Peyer's patch (tissue), 4 donors: Measurements from ENCODE around the gene SCAP. TPM values are rescaled to one million over a fixed set of nuclear protein-coding genes. Genes with fewer than 3 reads are reported as not detected.
A peak's percentile ranks its signal among the peaks of the same experiment; 100 is the strongest.
"Not testable (repeated sequence)": the region's sequence is repeated elsewhere in the genome, so short reads cannot be mapped to it uniquely, and the experiment has no call there.

ENCODE experiments used
- DNase-seq, 3 donors: peaks; one replicate each; pipeline ENCODE4 v3.0.0-alpha.2; 2017 to 2019
- H3K27ac ChIP-seq, 4 donors: fragments of 200-600 bp; sonication (generic); one replicate each; pipeline ENCODE4 v1.5.1; 2016 to 2019
- H3K27me3 ChIP-seq, 2 donors: fragments of 200-600 bp; sonication (generic); one replicate each; pipeline ENCODE4 v1.5.1; 2019
- H3K36me3 ChIP-seq, 3 donors: fragments of 200-600 bp; sonication (generic); one replicate each; pipeline ENCODE4 v1.5.1; 2016 to 2019
- H3K4me1 ChIP-seq, 4 donors: fragments of 200-600 bp; sonication (generic); one replicate each; pipeline ENCODE4 v1.5.1; 2016 to 2019
- H3K4me3 ChIP-seq, 4 donors: fragments of 200-600 bp; sonication (generic); 1 replicate in 3 of 4; 2 replicates in 1 of 4; pipeline ENCODE4 v1.5.1; 2016 to 2019; ENCODE audit warnings: mild to moderate bottlenecking in 1 of 4
- H3K9me3 ChIP-seq, 4 donors: fragments of 200-600 bp; sonication (generic); one replicate each; pipeline ENCODE4 v1.5.1; 2016 to 2019; ENCODE audit warnings: mild to moderate bottlenecking in 1 of 4
- POLR2A ChIP-seq, 2 donors: fragments of 450-650 bp; IDR thresholded peaks; one replicate each; pipeline ENCODE4 v1.5.1; 2017; ENCODE audit warnings: antibody characterized with exemption in 2 of 2, mild to moderate bottlenecking in 2 of 2, moderate library complexity in 2 of 2
- total RNA-seq, 4 donors: library from RNA; depleted of rRNA; stranded (reverse); fragments of >200 nt; gene quantifications; one replicate each; pipeline ENCODE4 v1.1.0, GENCODE V29; 2016
- TF ChIP-seq, protein P1 (sequence below), 6 experiments: fragments of 450-650 bp in 4 of 6; fragments of 200-600 bp in 2 of 6; sonication (generic) in 1 of 6; IDR thresholded peaks; one replicate each; pipeline ENCODE4 v1.5.1; 2017 to 2019; ENCODE audit warnings: antibody characterized with exemption in 6 of 6, mild to moderate bottlenecking in 3 of 6, moderate library complexity in 1 of 6

Gene SCAP
- total RNA-seq, 4 donors from 2014 or later, result 111 to 257 (median 207) TPM

DNA sequence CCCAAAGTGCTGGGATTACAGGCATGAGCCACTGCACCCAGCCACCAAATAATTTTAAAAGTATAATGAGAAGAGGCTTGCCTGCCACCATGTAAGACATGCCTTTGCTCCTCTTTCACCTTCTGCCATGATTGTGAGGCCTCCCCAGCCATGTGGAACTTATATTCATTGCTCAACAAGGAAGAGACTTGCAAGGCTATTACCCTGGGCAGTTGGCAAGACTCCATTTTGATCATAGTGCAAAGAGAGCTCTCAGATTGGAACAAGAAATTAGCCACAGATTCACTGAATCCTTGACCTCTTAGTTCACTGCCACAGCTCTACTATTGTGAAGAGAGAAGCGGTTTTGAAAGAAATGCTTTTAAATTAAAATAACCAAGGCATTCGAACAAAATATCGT lies 6.1 kb downstream of the SCAP start:
- no peak for TF ChIP-seq POLR2A (IDR thresholded peaks at IDR 0.05)
- TF ChIP-seq, protein P1, sequence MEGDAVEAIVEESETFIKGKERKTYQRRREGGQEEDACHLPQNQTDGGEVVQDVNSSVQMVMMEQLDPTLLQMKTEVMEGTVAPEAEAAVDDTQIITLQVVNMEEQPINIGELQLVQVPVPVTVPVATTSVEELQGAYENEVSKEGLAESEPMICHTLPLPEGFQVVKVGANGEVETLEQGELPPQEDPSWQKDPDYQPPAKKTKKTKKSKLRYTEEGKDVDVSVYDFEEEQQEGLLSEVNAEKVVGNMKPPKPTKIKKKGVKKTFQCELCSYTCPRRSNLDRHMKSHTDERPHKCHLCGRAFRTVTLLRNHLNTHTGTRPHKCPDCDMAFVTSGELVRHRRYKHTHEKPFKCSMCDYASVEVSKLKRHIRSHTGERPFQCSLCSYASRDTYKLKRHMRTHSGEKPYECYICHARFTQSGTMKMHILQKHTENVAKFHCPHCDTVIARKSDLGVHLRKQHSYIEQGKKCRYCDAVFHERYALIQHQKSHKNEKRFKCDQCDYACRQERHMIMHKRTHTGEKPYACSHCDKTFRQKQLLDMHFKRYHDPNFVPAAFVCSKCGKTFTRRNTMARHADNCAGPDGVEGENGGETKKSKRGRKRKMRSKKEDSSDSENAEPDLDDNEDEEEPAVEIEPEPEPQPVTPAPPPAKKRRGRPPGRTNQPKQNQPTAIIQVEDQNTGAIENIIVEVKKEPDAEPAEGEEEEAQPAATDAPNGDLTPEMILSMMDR (IDR thresholded peaks at IDR 0.05), result no peak
- DNase-seq, result peak in 1 of 3 donors; percentile 50

GRCh38 chr3:47468315-47468714 lies 7.4 kb downstream of the SCAP start:
- H3K36me3 ChIP-seq, H3K27ac ChIP-seq, DNase-seq, H3K9me3 ChIP-seq, H3K4me3 ChIP-seq, H3K27me3 ChIP-seq, H3K4me1 ChIP-seq: not testable (repeated sequence)

More for the DNA sequence above, 6.1 kb downstream of the SCAP start:
- H3K36me3 ChIP-seq, result no peaks in the 10 kb centered on the region
- H3K27ac ChIP-seq, result peak overlapping the region in 1 of 4 donors; percentile 9
- H3K9me3 ChIP-seq, result no peaks in the 10 kb centered on the region
- no peak overlapping the region for H3K4me3 ChIP-seq
- peaks cover 0 to 15% (median 2%) of the 10 kb centered on the region in 4 donors for H3K4me1 ChIP-seq
- H3K27me3 ChIP-seq, result no peaks in the 10 kb centered on the region

GRCh38 chr3:47464588-47464987 lies 11.2 kb downstream of the SCAP start:
- Histone ChIP-seq H3K27me3 (no peaks in the 10 kb centered on the region), H3K27ac (no peak overlapping the region), H3K4me3 (no peak overlapping the region), H3K36me3 (no peaks in the 10 kb centered on the region), H3K9me3 (no peaks in the 10 kb centered on the region), H3K4me1 (no peaks in the 10 kb centered on the region)
- TF ChIP-seq, protein P1 (IDR thresholded peaks at IDR 0.05), result no peak
- no peak for TF ChIP-seq POLR2A (IDR thresholded peaks at IDR 0.05)
- no peak for DNase-seq

DNA sequence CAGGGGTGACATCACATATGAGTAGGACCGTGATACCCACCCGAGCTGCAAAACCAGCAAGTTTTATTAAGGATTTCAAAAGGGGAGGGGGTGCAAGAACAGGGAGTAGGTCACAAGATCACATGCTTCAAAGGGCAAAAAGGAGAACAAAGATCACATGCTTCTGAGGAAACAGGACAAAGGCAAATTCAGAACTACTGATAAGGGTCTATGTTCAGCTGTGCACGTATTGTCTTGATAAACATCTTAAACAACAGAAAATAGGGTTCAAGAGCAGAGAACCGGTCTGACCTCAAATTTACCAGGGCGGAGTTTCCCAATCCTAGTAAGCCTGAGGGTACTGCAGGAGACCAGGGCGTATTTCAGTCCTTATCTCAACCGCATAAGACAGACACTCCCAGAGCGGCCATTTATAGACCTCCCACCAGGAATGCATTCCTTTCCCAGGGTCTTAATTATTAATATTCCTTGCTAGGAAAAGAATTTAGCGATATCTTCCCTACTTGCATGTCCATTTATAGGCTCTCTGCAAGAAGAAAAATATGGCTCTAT lies 16.1 kb downstream of the SCAP start:
- H3K4me1 ChIP-seq, H3K36me3 ChIP-seq, H3K27me3 ChIP-seq, H3K4me3 ChIP-seq, DNase-seq, H3K27ac ChIP-seq, H3K9me3 ChIP-seq: not testable (repeated sequence)

GRCh38 chr3:47456984-47457383 lies 18.8 kb downstream of the SCAP start:
- no peak for TF ChIP-seq POLR2A (IDR thresholded peaks at IDR 0.05)
- TF ChIP-seq, protein P1 (IDR thresholded peaks at IDR 0.05), result no peak
- Histone ChIP-seq H3K27me3 (no peaks in the 10 kb centered on the region), H3K9me3 (no peaks in the 10 kb centered on the region), H3K27ac (no peak overlapping the region), H3K36me3 (no peaks in the 10 kb centered on the region), H3K4me1 (no peaks in the 10 kb centered on the region), H3K4me3 (no peak overlapping the region)
- no peak for DNase-seq

- H3K36me3 ChIP-seq, result no peaks in the 10 kb centered on the region
- no peaks in the 10 kb centered on the region for H3K4me1 ChIP-seq
- no peak for DNase-seq
- no peaks in the 10 kb centered on the region for H3K9me3 ChIP-seq
- no peaks in the 10 kb centered on the region for H3K27me3 ChIP-seq
- H3K4me3 ChIP-seq, result no peak overlapping the region
- TF ChIP-seq, protein P1 (IDR thresholded peaks at IDR 0.05), result no peak
- no peak for TF ChIP-seq POLR2A (IDR thresholded peaks at IDR 0.05)
- H3K27ac ChIP-seq, result peak overlapping the region in 1 of 4 donors; percentile 10
Measured at GRCh38 chr3:47455806-47456452, 19.8 kb downstream of the SCAP start.
